ENCODE results near the gene RNU1-3.
A peak's percentile ranks its signal among the peaks of the same experiment; 100 is the strongest.
"Not testable (repeated sequence)": the region's sequence is repeated elsewhere in the genome, so short reads cannot be mapped to it uniquely, and the experiment has no call there.

RNU1-3 gene

GRCh38 chr1:16693449-16694307 lies 26.9 kb upstream of the RNU1-3 start:
- DNase-seq = not testable (repeated sequence)

GRCh38 chr1:16692717-16693448 lies 26.1 kb upstream of the RNU1-3 start:
- not testable (repeated sequence) for DNase-seq

GRCh38 chr1:16692283-16692682 lies 25.5 kb upstream of the RNU1-3 start:
- DNase-seq = not testable (repeated sequence)

DNA sequence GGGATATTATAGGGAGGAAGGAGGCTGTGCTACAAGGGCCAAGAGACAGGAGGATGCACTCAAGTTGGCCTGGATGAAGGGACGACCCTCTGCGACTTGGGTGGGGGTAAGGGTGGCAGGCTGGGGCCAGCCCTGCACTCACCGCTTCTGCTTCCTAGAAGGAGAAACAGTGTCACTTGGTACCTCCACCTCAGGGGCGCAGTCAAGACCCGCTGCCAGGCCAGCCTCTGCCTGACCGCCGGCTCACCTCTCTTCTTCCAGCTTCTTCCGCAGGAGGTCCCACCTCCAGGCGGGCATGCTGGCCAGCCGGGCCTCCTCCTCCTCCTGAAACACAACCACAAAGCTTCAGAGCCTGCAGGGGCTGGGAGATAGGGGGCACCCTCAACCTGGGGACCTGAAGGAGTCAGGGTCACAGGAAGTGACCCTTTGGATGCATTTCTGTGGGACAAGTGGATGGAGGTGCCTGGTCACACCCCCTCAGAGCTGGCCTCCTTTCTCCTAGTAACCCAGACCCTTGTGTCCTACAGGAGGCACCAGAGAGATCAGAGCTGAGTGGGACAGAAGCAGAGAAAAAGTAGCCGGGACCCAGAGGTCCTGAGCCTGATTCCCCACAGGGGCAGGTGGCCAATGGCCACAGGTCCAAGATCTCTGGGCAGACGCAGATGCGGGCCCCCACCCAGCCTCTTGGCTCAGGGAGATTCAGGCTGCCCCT lies 24.4 kb upstream of the RNU1-3 start:
- DNase-seq = not testable (repeated sequence)

- DNase-seq = not testable (repeated sequence)
Observed at GRCh38 chr1:16687132-16687800, 20.5 kb upstream of the RNU1-3 start.

GRCh38 chr1:16685445-16686371 lies 19.0 kb upstream of the RNU1-3 start:
- DNase-seq = not testable (repeated sequence)

DNA sequence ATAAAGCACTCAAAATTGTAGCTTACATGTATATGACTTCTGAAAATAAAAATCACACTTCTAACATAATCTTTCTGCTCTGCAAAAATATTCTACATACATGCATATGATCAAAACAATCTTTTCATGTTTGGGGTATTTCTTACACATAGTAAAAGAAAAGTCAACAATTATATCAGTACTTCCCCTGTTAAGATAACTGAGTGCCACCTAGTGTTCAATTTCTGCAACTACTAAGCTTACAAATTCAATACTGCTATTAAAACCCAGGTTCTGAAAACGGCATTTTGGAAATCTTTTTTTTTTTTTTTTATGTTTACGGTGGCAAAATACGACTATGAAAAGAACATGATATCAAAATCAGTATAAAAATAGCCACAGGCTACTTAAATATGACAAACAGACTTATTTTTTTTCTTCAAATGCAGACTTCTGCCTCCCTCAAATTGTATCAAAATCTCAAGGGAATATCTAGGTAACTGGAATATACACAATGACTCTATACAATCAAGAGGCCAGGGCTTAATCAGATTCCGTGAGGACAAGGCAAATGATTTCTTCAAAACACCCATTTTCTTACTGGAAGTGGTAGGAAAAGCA lies 18.1 kb upstream of the RNU1-3 start:
- DNase-seq = not testable (repeated sequence)

DNA sequence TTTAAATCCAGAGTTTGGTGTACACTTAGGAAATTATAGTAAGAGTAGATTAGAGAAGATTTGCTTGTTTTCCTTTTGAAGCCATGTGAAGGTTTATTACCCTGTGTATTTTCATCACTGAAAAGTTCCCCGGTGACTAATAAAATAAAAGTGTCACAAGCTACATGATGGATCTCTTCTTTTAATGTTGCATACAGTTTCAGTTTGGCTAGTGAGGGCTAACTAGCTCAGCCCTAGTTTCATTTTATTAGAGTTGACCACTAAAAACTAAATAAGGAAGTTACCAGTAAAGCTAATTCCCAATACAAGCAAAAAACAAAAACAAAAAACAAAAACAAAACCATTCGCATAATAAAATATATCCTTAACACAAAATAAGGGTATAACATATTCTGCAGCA lies 17.4 kb upstream of the RNU1-3 start:
- not testable (repeated sequence) for DNase-seq

DNA sequence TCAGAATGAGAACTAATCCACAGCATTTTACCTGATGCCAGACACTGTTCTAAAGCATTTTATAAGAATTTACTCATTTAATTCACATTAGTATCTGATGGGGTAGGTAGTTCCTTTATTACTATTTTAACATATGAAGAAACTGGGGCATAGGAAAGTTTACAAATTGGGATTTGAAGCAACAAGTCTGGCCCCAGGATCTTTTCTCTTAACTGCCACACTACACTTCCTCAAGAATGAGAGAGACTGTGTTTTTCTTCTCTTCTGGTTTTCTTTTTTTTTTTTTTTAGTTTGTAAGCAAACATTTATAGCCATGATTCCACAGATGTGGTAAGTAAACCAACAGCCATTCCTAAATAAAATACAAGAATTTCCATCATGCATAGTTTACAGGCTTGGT lies 16.1 kb upstream of the RNU1-3 start:
- not testable (repeated sequence) for DNase-seq

- not testable (repeated sequence) for DNase-seq
Observed at GRCh38 chr1:16680366-16680765, 13.6 kb upstream of the RNU1-3 start.

- peak; percentile 81 for DNase-seq
Observed at GRCh38 chr1:16677552-16678431, 11.0 kb upstream of the RNU1-3 start.

DNA sequence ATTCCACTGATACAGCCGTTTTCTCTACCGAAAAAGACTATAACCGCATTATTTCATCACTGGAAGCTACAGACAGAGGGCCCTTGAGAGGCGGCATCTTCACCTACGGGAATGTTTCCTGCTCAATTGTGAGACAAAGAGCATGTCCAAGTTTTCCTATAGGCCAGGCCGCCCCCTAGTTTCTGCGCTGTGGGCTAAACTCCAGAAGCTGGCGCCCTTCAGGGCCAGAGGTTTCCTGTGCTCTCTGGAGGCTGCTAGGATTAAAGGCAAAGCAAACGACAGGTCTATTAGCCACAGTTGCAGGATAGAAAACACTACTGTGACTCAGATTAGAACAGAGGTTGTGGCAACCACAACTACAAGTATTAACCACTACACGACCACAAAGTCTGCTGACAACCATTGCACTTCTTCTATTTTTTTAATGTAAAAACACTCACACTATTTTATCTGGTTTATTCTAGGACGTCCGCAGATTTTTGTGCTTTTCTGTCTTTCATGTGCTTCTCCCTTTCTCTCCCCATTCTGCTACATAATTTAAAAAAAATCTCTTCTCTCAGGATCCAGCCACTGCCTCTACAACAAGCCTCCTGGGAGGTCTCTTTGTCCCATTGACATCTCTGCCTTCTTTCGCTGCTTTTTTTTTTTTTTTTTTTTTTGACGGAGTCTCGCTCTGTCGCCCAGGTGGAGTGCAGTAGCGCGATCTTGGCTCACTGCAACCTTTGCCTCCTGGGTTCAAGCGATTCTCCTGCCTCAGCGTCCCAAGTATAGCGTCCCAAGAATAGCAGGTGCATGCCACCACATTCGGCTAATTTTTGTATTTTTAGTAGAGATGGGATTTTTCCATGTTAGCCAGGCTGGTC lies 10.1 kb upstream of the RNU1-3 start:
- DNase-seq = peak; percentile 0

GRCh38 chr1:16675118-16675510 lies 8.4 kb upstream of the RNU1-3 start:
- not testable (repeated sequence) for DNase-seq

- not testable (repeated sequence) for DNase-seq
Observed at GRCh38 chr1:16673976-16674375, 7.2 kb upstream of the RNU1-3 start.

- DNase-seq = not testable (repeated sequence)
Observed at GRCh38 chr1:16665836-16666235, 912 bp downstream of the RNU1-3 start.

DNA sequence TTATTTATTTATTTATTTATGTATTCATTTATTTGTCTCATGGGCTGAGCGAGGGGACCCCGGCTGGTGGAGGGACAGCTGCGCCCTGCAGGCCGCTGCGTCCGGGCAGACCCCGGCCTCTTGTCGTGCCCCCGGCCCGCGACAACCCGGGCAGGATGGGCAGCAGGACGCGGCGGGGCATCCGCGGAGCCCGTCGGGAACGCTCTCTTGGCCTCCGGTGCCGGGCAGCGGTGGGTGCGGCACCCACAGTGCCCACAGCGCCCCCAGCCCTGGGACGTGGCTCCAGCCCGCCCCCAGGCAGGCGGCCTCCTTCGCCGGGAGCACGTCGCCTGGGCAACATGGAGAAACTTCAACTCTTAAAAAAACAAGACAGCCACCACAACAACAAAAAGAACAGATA lies 8.5 kb downstream of the RNU1-3 start:
- not testable (repeated sequence) for DNase-seq

GRCh38 chr1:16656981-16657683 lies 9.6 kb downstream of the RNU1-3 start:
- DNase-seq = not testable (repeated sequence)

DNA sequence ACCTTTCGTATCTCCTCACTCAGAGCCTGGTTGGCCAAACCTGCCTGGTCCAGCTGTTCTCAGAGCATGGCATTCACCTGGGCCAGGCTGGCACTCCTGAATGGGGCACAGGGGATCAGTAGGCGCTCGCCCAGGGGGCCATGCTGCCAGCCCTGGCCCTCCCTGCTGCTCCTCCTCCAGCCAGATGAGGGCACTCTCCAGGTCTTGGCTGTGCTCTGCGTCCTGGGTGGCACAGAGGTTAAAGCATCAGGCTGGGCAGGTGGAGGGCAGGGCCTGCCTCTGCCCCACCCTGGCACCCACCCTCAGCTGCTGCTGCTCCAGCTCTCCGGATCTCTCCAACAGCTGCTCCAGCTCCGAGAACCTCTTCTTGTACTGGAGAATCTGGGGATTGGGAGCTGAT lies 10.2 kb downstream of the RNU1-3 start:
- DNase-seq = not testable (repeated sequence)

Measured in fibroblast of skin of back (primary cell).